Activated CD4-positive, alpha-beta T cell treated with anti-CD3 and anti-CD28 coated beads for 36 hours (primary cell): Measurements from ENCODE around the gene OR10A6. TPM values are rescaled to one million over a fixed set of nuclear protein-coding genes. Genes with fewer than 3 reads are reported as not detected.

Experiments
- ATAC-seq: fragments of 200-7000 bp; cut with Tn5 transposase; one replicate; pipeline ENCODE4 v1.10.0; 2021; ENCODE audit warnings: mild to moderate bottlenecking, moderate library complexity
- CTCF ChIA-PET: fragments of 350-600 bp; sonication (Branson Sonifier 250); formaldehyde crosslinking; loops from one replicate; lab custom pipeline; 2021; ENCODE audit warnings: antibody characterized with exemption; lab: Charles Lee
- POLR2A ChIA-PET: fragments of 350-600 bp; sonication (Branson Sonifier 250); formaldehyde crosslinking; loops from one replicate; lab custom pipeline; 2021; ENCODE audit warnings: antibody characterized with exemption, inconsistent platforms; lab: Charles Lee
- DNase-seq: peaks from one replicate; pipeline ENCODE4 v3.0.0-alpha.2; 2020
- H3K27ac Mint-ChIP-seq: one replicate; pipeline ENCODE4 v1.8.0; 2021; ENCODE audit warnings: mixed read lengths
- H3K27me3 Mint-ChIP-seq: one replicate; pipeline ENCODE4 v1.8.0; 2021; ENCODE audit warnings: mixed read lengths
- H3K36me3 Mint-ChIP-seq: one replicate; pipeline ENCODE4 v1.8.0; 2021; ENCODE audit warnings: low read depth, mixed read lengths
- H3K4me1 Mint-ChIP-seq: one replicate; pipeline ENCODE4 v1.8.0; 2021; ENCODE audit warnings: mixed read lengths
- H3K4me3 Mint-ChIP-seq: one replicate; pipeline ENCODE4 v1.8.0; 2021; ENCODE audit warnings: mild to moderate bottlenecking, moderate library complexity, mixed read lengths
- H3K9me3 Mint-ChIP-seq: one replicate; pipeline ENCODE4 v1.8.0; 2021; ENCODE audit warnings: low read depth, mixed read lengths
- intact Hi-C, 2 experiments: fragments of 100-400 bp; cut with DNase I in 1 of 2; cut with micrococcal nuclease in 1 of 2; formaldehyde crosslinking; loops; one replicate each; pipeline versions ENCODE4 v1.14.2 to v1.15.1; 2022 to 2024; cut with DNase I, micrococcal nuclease
- total RNA-seq, 2 experiments: library from RNA; stranded (reverse); gene quantifications; one replicate each; pipeline ENCODE4 v1.2.3, GENCODE V29; 2021

Gene OR10A6
- total RNA-seq, 2 experiments from 2014 or later: not detected

DNA sequence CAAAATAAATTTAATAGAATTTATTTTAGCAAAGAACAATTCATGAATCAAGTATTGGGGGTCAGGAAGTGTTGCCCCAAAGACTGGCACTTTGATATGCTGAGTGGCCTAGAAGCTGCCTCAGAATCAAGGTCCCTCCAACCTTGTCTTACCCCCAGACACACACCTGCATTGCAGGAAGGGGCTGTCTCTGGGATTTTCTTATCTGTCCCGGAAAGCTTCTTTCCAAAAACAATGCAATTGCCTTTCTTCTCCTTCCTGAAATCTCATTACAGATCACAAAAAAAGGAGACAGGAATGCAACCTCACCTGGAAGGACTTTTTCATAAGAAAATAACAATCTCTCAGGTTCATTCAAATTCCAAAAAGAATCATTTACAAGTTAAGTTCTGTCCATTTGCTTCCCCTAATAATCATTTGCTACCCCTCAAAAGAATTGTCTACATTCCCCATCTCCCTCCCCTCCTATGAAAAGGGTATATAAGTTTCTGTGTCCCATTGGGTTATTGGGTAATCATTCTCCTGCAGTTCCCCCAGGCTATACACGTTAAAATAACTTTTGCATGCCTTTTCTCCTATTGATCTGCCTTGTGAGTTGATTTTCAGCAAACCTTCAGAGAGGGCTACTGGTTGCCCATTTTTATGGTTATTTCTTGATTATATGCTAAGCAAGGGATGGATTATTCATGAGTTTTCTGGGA, 21.3 kb downstream of the OR10A6 start:
- ChIA-PET CTCF (interaction anchor here (0.6 to 2.6 kb wide), 3 partner anchors 17 to 161 kb away, joined by 3 to 8 read pairs (median 3); no protein-coding TSS in a partner anchor), POLR2A (no interaction called here)
- H3K4me1 Mint-ChIP-seq: no peaks in the 10 kb centered on the region
- H3K9me3 Mint-ChIP-seq: no peaks in the 10 kb centered on the region
- H3K4me3 Mint-ChIP-seq: no peak overlapping the region
- H3K27me3 Mint-ChIP-seq: peaks cover 25% of the 10 kb centered on the region
- no peak for DNase-seq
- intact Hi-C loops: no loop called here
- H3K27ac Mint-ChIP-seq: no peak overlapping the region
- H3K36me3 Mint-ChIP-seq: no peaks in the 10 kb centered on the region
- no peak for ATAC-seq

DNA sequence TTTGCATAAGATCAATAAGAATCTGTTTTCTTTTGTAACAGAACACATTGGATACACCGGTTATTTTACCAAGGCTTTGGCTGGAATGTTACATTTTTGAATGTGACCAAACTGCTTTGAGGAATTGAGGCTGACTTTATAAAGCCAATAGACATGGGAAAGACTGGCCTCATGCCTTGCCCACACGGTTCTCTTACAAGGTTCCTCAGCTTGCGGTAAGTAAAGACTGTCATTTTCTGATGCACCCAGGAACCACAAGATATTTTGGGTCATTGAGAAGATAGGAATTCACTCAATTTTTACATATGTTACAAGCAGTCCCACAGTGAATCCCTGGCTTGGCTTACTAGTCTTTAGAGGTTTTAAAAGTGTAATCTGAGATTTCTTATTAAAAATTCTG, 23.9 kb downstream of the OR10A6 start:
- ChIA-PET POLR2A (no interaction called here), CTCF (no interaction called here)
- ATAC-seq (no peak), DNase-seq (no peak)
- Mint-ChIP-seq H3K4me3 (no peak overlapping the region), H3K27me3 (peaks cover 23% of the 10 kb centered on the region), H3K4me1 (no peaks in the 10 kb centered on the region), H3K9me3 (no peaks in the 10 kb centered on the region), H3K27ac (no peak overlapping the region), H3K36me3 (no peaks in the 10 kb centered on the region)
- intact Hi-C loops: no loop called here

DNA sequence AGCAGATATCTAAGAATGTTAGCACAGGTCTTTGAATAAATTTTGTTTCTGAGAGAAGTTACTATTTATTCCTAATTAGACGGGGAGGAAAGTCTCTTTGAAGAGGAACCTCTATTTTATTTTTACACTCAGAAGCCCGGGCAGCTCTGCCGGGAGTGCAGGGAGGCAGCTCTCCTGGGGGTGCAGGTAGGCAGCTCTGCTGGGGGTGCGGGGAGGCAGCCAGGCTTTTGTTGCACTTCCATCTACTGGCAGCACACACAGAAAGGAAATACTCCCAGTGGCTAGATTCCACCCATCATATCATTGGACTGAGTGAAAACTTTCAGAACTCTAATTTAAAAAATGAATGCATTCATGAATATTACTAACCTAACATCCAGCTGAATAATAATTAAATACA, 24.6 kb downstream of the OR10A6 start:
- Mint-ChIP-seq H3K27me3 (peaks cover 20% of the 10 kb centered on the region), H3K36me3 (no peaks in the 10 kb centered on the region), H3K9me3 (no peaks in the 10 kb centered on the region), H3K4me1 (no peaks in the 10 kb centered on the region), H3K4me3 (no peak overlapping the region), H3K27ac (no peak overlapping the region)
- ChIA-PET POLR2A (no interaction called here), CTCF (no interaction called here)
- ATAC-seq: no peak
- no peak for DNase-seq
- intact Hi-C loops: no loop called here

- Mint-ChIP-seq H3K4me1 (no peaks in the 10 kb centered on the region), H3K9me3 (no peaks in the 10 kb centered on the region), H3K4me3 (no peak overlapping the region), H3K36me3 (no peaks in the 10 kb centered on the region), H3K27ac (no peak overlapping the region), H3K27me3 (peaks cover 20% of the 10 kb centered on the region)
- intact Hi-C loops: no loop called here
- DNase-seq: no peak
- no peak for ATAC-seq
- POLR2A ChIA-PET: no interaction called here
- CTCF ChIA-PET: no interaction called here
These were observed 25.1 kb downstream of the OR10A6 start for GRCh38 chr11:7905961-7906429.

GRCh38 chr11:7905549-7905948, 25.5 kb downstream of the OR10A6 start:
- ATAC-seq (no peak), DNase-seq (no peak)
- Mint-ChIP-seq H3K4me1 (no peaks in the 10 kb centered on the region), H3K36me3 (no peaks in the 10 kb centered on the region), H3K27me3 (peaks cover 19% of the 10 kb centered on the region), H3K4me3 (no peak overlapping the region), H3K9me3 (no peaks in the 10 kb centered on the region), H3K27ac (no peak overlapping the region)
- intact Hi-C loops: no loop called here
- CTCF ChIA-PET: interaction anchor here (0.6 to 0.7 kb wide), 2 partner anchors 13 to 1159 kb away, joined by 3 read pairs; no protein-coding TSS in a partner anchor
- POLR2A ChIA-PET: no interaction called here

- POLR2A ChIA-PET: no interaction called here
- Mint-ChIP-seq H3K27ac (no peak overlapping the region), H3K4me3 (no peak overlapping the region), H3K9me3 (no peaks in the 10 kb centered on the region), H3K4me1 (no peaks in the 10 kb centered on the region), H3K27me3 (peaks cover 17% of the 10 kb centered on the region), H3K36me3 (no peaks in the 10 kb centered on the region)
- CTCF ChIA-PET: interaction anchor here (0.6 to 0.7 kb wide), 2 partner anchors 12 to 1159 kb away, joined by 3 read pairs; no protein-coding TSS in a partner anchor
- DNase-seq (no peak), ATAC-seq (no peak)
- intact Hi-C loops: no loop called here
These were observed 26.2 kb downstream of the OR10A6 start for GRCh38 chr11:7904917-7905316.

DNA sequence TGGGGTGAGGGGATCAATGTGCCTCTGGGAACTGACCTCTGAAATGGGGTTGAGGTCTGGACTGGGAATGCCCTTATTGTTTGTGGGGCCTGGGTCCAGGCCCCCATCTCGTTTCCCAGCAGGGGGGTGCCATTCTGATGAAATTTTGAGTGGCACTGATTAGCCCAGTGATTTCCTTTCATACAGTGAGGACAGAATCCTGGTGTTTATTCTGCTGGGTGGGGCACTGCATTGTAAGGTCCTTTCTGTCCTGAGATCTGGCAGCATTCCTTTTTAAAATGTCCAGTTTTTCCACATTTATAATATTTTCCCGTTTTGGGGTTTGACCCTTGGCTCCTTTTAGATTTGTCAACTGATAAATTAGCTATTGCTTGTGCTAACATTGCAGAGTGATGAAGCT, 27.1 kb downstream of the OR10A6 start:
- ATAC-seq: no peak
- Mint-ChIP-seq H3K4me3 (no peak overlapping the region), H3K27ac (no peak overlapping the region), H3K27me3 (peaks cover 17% of the 10 kb centered on the region), H3K36me3 (no peaks in the 10 kb centered on the region), H3K4me1 (no peaks in the 10 kb centered on the region), H3K9me3 (no peaks in the 10 kb centered on the region)
- intact Hi-C loops: no loop called here
- POLR2A ChIA-PET: no interaction called here
- no peak for DNase-seq
- CTCF ChIA-PET: interaction anchor here (2.8 to 3.4 kb wide), 2 partner anchors 11 to 83 kb away, joined by 6 to 13 read pairs; partner anchors contain the start of gene EIF3F

- Mint-ChIP-seq H3K9me3 (no peaks in the 10 kb centered on the region), H3K27ac (no peak overlapping the region), H3K36me3 (no peaks in the 10 kb centered on the region), H3K4me3 (no peak overlapping the region), H3K27me3 (peaks cover 9% of the 10 kb centered on the region), H3K4me1 (no peaks in the 10 kb centered on the region)
- intact Hi-C loops: no loop called here
- CTCF ChIA-PET: interaction anchor here (3.4 kb wide), 1 partner anchor 9 kb away, joined by 13 read pairs; no protein-coding TSS in a partner anchor
- ATAC-seq (no peak), DNase-seq (no peak)
- POLR2A ChIA-PET: no interaction called here
These were observed 29.7 kb downstream of the OR10A6 start for GRCh38 chr11:7901319-7901854.

DNA sequence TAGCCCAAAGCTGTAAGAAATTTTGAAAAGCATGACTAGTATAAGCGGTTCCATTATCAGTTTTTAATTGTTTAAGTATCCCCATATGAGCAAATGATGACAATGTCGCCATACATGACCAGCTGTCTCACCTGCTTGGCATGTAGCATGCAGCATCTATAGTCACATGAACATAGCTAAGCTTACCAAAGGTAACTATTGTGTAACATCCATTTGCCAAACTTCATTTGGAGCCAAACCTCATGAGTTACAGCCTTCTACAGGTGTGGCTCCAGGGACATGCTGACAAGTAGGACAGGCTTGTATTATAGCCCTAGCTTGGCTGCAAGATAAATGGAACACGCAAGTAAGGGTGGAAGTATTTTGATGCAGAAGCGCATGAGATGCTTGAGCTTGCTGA, 30.4 kb downstream of the OR10A6 start:
- no peak for ATAC-seq
- Mint-ChIP-seq H3K9me3 (no peaks in the 10 kb centered on the region), H3K36me3 (no peaks in the 10 kb centered on the region), H3K4me3 (no peak overlapping the region), H3K27ac (no peak overlapping the region), H3K27me3 (peaks cover 8% of the 10 kb centered on the region), H3K4me1 (no peaks in the 10 kb centered on the region)
- POLR2A ChIA-PET: no interaction called here
- CTCF ChIA-PET: interaction anchor here (1.4 kb wide), 1 partner anchor 86 kb away, joined by 4 read pairs; no protein-coding TSS in a partner anchor
- intact Hi-C loops: no loop called here
- no peak for DNase-seq

GRCh38 chr11:7899418-7899817, 31.6 kb downstream of the OR10A6 start:
- H3K27ac Mint-ChIP-seq: no peak overlapping the region
- ChIA-PET POLR2A (no interaction called here), CTCF (interaction anchor here (1.4 kb wide), 1 partner anchor 87 kb away, joined by 4 read pairs; no protein-coding TSS in a partner anchor)
- no peaks in the 10 kb centered on the region for H3K9me3 Mint-ChIP-seq
- H3K4me3 Mint-ChIP-seq: no peak overlapping the region
- ATAC-seq (no peak), DNase-seq (no peak)
- no peaks in the 10 kb centered on the region for H3K4me1 Mint-ChIP-seq
- intact Hi-C loops: loop anchor here in 1 of 2 experiments (10.0 kb wide), 1 partner anchor 175 kb away; no protein-coding TSS in a partner anchor
- peaks cover 7% of the 10 kb centered on the region for H3K27me3 Mint-ChIP-seq
- no peaks in the 10 kb centered on the region for H3K36me3 Mint-ChIP-seq

DNA sequence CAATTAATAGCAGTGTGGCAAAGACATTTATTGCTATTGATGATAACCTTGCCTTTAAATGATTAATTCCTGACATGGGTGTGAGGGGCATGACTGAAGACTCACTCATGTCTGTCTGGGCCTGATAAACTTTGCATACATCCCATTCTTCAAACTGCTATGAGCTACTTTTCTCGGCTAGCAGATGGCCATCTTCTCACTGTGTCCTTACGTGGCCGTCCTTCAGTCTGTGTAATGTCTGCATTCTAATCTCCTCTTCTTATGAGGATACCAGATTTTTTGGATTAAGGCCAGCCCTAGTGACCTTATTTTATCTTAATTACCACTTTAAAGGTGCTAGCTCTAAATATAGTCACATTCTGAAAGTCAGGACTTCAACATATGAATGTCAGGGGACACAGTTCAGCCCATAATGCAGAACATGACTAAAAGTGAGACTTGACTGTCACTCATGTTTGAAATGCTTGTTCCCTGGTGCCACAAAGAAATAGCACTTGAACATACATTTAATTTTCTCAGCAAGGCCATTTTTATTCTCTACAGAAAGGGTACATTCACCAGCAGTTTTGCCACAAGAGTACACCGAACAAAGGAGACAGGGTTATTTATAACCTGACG, 32.3 kb downstream of the OR10A6 start:
- no peak for ATAC-seq
- Mint-ChIP-seq H3K27ac (no peak overlapping the region), H3K4me3 (no peak overlapping the region), H3K4me1 (no peaks in the 10 kb centered on the region), H3K27me3 (peaks cover 6% of the 10 kb centered on the region), H3K36me3 (no peaks in the 10 kb centered on the region), H3K9me3 (no peaks in the 10 kb centered on the region)
- POLR2A ChIA-PET: no interaction called here
- intact Hi-C loops: loop anchor here in 1 of 2 experiments (10.0 kb wide), 1 partner anchor 176 kb away; no protein-coding TSS in a partner anchor
- DNase-seq: no peak
- CTCF ChIA-PET: no interaction called here
